HepG2 (cell line): ENCODE data around the gene LTBR. TPM values are rescaled to one million over a fixed set of nuclear protein-coding genes. Genes with fewer than 3 reads are reported as not detected.

ENCODE experiments used
- ARNT2 ChIP-seq: sonication (generic); formaldehyde crosslinking; IDR thresholded peaks from 2 replicates; pipeline ENCODE4 v1.8.0; 2022; ENCODE audit warnings: mild to moderate bottlenecking, low read depth, missing genetic modification reagents, moderate library complexity
- FIP1L1 ChIP-seq: fragments of 200-400 bp; formaldehyde crosslinking; IDR thresholded peaks from 2 replicates; pipeline ENCODE4 v1.6.1; 2018; ENCODE audit warnings: low read depth, mild to moderate bottlenecking, low read length, moderate library complexity, borderline replicate concordance; ENCODE audit not compliant: insufficient read depth
- HMGA1 ChIP-seq: sonication (generic); formaldehyde crosslinking; conservative IDR thresholded peaks from 2 replicates; pipeline ENCODE4 v1.4.0; 2020; ENCODE audit warnings: missing genetic modification reagents
- JUND ChIP-seq: sonication (generic); formaldehyde crosslinking; IDR thresholded peaks from 2 replicates; pipeline ENCODE4 v1.8.0; 2022; ENCODE audit warnings: mild to moderate bottlenecking, missing genetic modification reagents
- KDM1A ChIP-seq: IDR thresholded peaks from 2 replicates; pipeline ENCODE4 v1.6.1; 2016; ENCODE audit warnings: missing compliant biosample characterization
- KDM3A ChIP-seq: IDR thresholded peaks from 2 replicates; pipeline ENCODE4 v1.6.1; 2018; ENCODE audit warnings: low read depth, missing compliant biosample characterization
- MAFF ChIP-seq: IDR thresholded peaks from 2 replicates; pipeline ENCODE4 v1.6.1; 2011; ENCODE audit warnings: low read depth, low read length, improper control_type of control experiment
- MZF1 ChIP-seq: sonication (generic); formaldehyde crosslinking; IDR thresholded peaks from 2 replicates; pipeline ENCODE4 v1.8.1; 2023; ENCODE audit warnings: mild to moderate bottlenecking, missing genetic modification reagents, borderline replicate concordance
- POGZ ChIP-seq: sonication (generic); formaldehyde crosslinking; IDR thresholded peaks from 2 replicates; pipeline ENCODE4 v1.4.0; 2020; ENCODE audit warnings: mild to moderate bottlenecking, missing genetic modification reagents
- RBFOX2 ChIP-seq: fragments of 200-400 bp; formaldehyde crosslinking; IDR thresholded peaks from 2 replicates; pipeline ENCODE4 v1.6.1; 2017; ENCODE audit warnings: low read depth, mild to moderate bottlenecking, low read length
- RFX3 ChIP-seq: IDR thresholded peaks from 2 replicates; pipeline ENCODE4 v1.6.1; 2016; ENCODE audit warnings: missing biosample characterization, missing genetic modification reagents
- SATB2 ChIP-seq: sonication (generic); formaldehyde crosslinking; IDR thresholded peaks from 2 replicates; pipeline ENCODE4 v1.5.0; 2020; ENCODE audit warnings: missing genetic modification reagents
- SRSF4 ChIP-seq: fragments of 200-400 bp; formaldehyde crosslinking; IDR thresholded peaks from one replicate; pipeline ENCODE4 v1.6.1; 2018; ENCODE audit warnings: mild to moderate bottlenecking, low read depth, low read length, moderate library complexity; ENCODE audit not compliant: poor library complexity, severe bottlenecking
- STAG1 ChIP-seq: sonication (generic); formaldehyde crosslinking; IDR thresholded peaks from 2 replicates; pipeline ENCODE4 v1.4.0; 2020; ENCODE audit warnings: missing genetic modification reagents
- TGIF2 ChIP-seq: IDR thresholded peaks from 2 replicates; pipeline ENCODE4 v1.6.1; 2016; ENCODE audit warnings: control low read depth, missing compliant biosample characterization
- THYN1 ChIP-seq: sonication (generic); formaldehyde crosslinking; IDR thresholded peaks from 2 replicates; pipeline ENCODE4 v1.8.1; 2023; ENCODE audit warnings: low read depth, mild to moderate bottlenecking, moderate library complexity, missing genetic modification reagents, borderline replicate concordance
- TRIM24 ChIP-seq: sonication (generic); formaldehyde crosslinking; IDR thresholded peaks from 2 replicates; pipeline ENCODE4 v1.8.0; 2022; ENCODE audit warnings: mild to moderate bottlenecking, missing genetic modification reagents
- ZNF160 ChIP-seq: sonication (generic); formaldehyde crosslinking; IDR thresholded peaks from 2 replicates; pipeline ENCODE4 v1.8.0; 2022; ENCODE audit warnings: mild to moderate bottlenecking, inconsistent platforms, missing genetic modification reagents
- ZNF317 ChIP-seq: sonication (generic); formaldehyde crosslinking; IDR thresholded peaks from 2 replicates; pipeline ENCODE4 v1.5.0; 2020; ENCODE audit warnings: mild to moderate bottlenecking, missing genetic modification reagents
- ZNF33B ChIP-seq: sonication (generic); formaldehyde crosslinking; IDR thresholded peaks from 2 replicates; pipeline ENCODE4 v1.5.1; 2020; ENCODE audit warnings: mild to moderate bottlenecking, missing genetic modification reagents
- ZNF383 ChIP-seq: sonication (generic); formaldehyde crosslinking; IDR thresholded peaks from 2 replicates; pipeline ENCODE4 v1.4.0; 2020; ENCODE audit warnings: missing genetic modification reagents, mild to moderate bottlenecking, borderline replicate concordance
- ZNF451 ChIP-seq: sonication (generic); formaldehyde crosslinking; IDR thresholded peaks from 2 replicates; pipeline ENCODE4 v1.5.0; 2020; ENCODE audit warnings: mild to moderate bottlenecking, missing genetic modification reagents
- ZNF530 ChIP-seq: sonication (generic); formaldehyde crosslinking; IDR thresholded peaks from 2 replicates; pipeline ENCODE4 v1.5.0; 2020; ENCODE audit warnings: low read depth, mild to moderate bottlenecking, missing genetic modification reagents
- ZNF564 ChIP-seq: sonication (generic); formaldehyde crosslinking; IDR thresholded peaks from 2 replicates; pipeline ENCODE4 v1.8.1; 2023; ENCODE audit warnings: mild to moderate bottlenecking, missing genetic modification reagents
- ZNF615 ChIP-seq: sonication (generic); formaldehyde crosslinking; IDR thresholded peaks from 2 replicates; pipeline ENCODE4 v1.5.0; 2020; ENCODE audit warnings: mild to moderate bottlenecking, missing genetic modification reagents, borderline replicate concordance
- ZNF709 ChIP-seq: sonication (generic); formaldehyde crosslinking; IDR thresholded peaks from 2 replicates; pipeline ENCODE4 v1.5.0; 2020; ENCODE audit warnings: mild to moderate bottlenecking, missing genetic modification reagents
- ZNF883 ChIP-seq: sonication (generic); formaldehyde crosslinking; IDR thresholded peaks from 2 replicates; pipeline ENCODE4 v1.5.1; 2020; ENCODE audit warnings: mild to moderate bottlenecking, missing genetic modification reagents; ENCODE audit errors: not compliant biosample characterization
- polyA plus RNA-seq, 8 experiments: library from polyadenylated mRNA; depleted of rRNA in 3 of 8; stranded (reverse) in 7 of 8; unstranded in 1 of 8; fragments of >200 nt; fragmentation: Illumina TruSeq in 4 of 8; extraction: Trizol in 4 of 8; gene quantifications; 2 replicates each; pipeline versions ENCODE4 v1.2.1 to v1.2.3, GENCODE V29; 2011 to 2016; ENCODE audit warnings: low read depth in 4 of 8, missing spikeins in 1 of 8, mixed read lengths in 1 of 8; ENCODE audit not compliant: insufficient read depth in 1 of 8
- total RNA-seq, 5 experiments: library from RNA; depleted of rRNA; stranded (reverse); fragments of >200 nt; fragmentation: Illumina TruSeq; extraction: Trizol; gene quantifications; 2 replicates each; pipeline ENCODE4 v1.2.3, GENCODE V29; 2016; ENCODE audit warnings: low read depth in 1 of 5
- TF ChIP-seq, protein P1 (sequence below): sonication (generic); formaldehyde crosslinking; IDR thresholded peaks from 2 replicates; pipeline ENCODE4 v1.4.0; 2020; ENCODE audit warnings: mild to moderate bottlenecking, missing genetic modification reagents
- TF ChIP-seq, protein P2 (sequence below): sonication (generic); formaldehyde crosslinking; IDR thresholded peaks from 2 replicates; pipeline ENCODE4 v1.4.0; 2020; ENCODE audit warnings: missing genetic modification reagents
- TF ChIP-seq, protein P3 (sequence below): sonication (generic); formaldehyde crosslinking; IDR thresholded peaks from 2 replicates; pipeline ENCODE4 v1.4.0; 2020; ENCODE audit warnings: missing genetic modification reagents

The LTBR gene
- total and polyA plus RNA-seq, 2 of the 13 experiments (the other 11 are each of a cell fraction or from before 2014, with no cell fraction given): 31.4 to 34.8 TPM

DNA sequence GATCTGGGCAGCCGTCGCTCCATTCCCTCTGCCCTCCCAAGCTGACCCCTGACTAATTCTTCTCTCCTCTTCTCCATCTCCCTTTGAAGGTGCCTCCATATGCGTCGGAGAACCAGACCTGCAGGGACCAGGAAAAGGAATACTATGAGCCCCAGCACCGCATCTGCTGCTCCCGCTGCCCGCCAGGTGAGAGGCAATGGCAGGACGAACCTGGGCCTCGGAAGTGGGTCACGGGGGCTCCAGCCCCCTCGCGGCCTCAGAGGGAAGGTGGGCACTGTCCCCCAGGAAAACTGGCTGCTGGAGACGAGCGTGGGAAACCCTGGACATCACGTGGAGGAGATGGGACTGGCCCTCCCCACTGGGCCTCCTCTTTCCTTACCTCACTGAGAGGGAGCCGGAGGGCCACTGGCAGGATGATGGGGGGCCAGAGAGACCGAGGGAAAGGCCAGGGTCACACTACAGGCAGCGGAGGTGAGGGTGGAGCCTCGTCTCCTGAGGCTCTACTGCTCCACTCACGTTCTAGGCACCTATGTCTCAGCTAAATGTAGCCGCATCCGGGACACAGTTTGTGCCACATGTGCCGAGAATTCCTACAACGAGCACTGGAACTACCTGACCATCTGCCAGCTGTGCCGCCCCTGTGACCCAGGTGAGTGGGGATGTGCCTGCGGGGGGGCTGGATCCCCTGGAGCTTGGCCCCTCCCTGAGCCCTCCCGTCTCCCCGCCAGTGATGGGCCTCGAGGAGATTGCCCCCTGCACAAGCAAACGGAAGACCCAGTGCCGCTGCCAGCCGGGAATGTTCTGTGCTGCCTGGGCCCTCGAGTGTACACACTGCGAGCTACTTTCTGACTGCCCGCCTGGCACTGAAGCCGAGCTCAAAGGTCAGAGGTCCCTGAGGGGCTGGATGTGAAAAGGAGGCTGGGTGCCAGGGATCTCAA, 806 bp downstream of the LTBR start (continued):
- TF ChIP-seq ZNF451 (CRISPR knock-in tag) (no peak), TRIM24 (CRISPR knock-in tag) (no peak), STAG1 (no peak), MAFF (no peak), ZNF530 (no peak), ZNF317 (CRISPR knock-in tag) (0 out of 2 replicates have a peak, but pooled peaks have one; percentile 51), MZF1 (CRISPR knock-in tag) (no peak), ZNF33B (no peak), SATB2 (no peak), RBFOX2 (peak; percentile 34; the same call in 1 of the 2 replicates), ZNF160 (CRISPR knock-in tag) (no peak), POGZ (CRISPR knock-in tag) (0 out of 2 replicates have a peak, but pooled peaks have one; percentile 15), SRSF4 (no peak), THYN1 (CRISPR knock-in tag) (no peak), JUND (no peak), ZNF615 (CRISPR knock-in tag) (no peak), FIP1L1 (no peak), ARNT2 (CRISPR knock-in tag) (no peak), KDM1A (no peak), ZNF883 (CRISPR knock-in tag) (no peak), HMGA1 (no peak), KDM3A (CRISPR knock-in tag) (no peak), ZNF709 (no peak), RFX3 (CRISPR knock-in tag) (no peak), TGIF2 (peak; percentile 52; the same call in 1 of the 2 replicates), ZNF564 (no peak), ZNF383 (peak; percentile 93; the same call in 1 of the 2 replicates)
- TF ChIP-seq, protein P1, sequence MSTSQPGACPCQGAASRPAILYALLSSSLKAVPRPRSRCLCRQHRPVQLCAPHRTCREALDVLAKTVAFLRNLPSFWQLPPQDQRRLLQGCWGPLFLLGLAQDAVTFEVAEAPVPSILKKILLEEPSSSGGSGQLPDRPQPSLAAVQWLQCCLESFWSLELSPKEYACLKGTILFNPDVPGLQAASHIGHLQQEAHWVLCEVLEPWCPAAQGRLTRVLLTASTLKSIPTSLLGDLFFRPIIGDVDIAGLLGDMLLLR (CRISPR knock-in tag): peak; percentile 0; the same call in 1 of the 2 replicates
- TF ChIP-seq, protein P2, sequence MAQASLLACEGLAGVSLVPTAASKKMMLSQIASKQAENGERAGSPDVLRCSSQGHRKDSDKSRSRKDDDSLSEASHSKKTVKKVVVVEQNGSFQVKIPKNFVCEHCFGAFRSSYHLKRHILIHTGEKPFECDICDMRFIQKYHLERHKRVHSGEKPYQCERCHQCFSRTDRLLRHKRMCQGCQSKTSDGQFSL (CRISPR knock-in tag): no peak
- TF ChIP-seq, protein P3, sequence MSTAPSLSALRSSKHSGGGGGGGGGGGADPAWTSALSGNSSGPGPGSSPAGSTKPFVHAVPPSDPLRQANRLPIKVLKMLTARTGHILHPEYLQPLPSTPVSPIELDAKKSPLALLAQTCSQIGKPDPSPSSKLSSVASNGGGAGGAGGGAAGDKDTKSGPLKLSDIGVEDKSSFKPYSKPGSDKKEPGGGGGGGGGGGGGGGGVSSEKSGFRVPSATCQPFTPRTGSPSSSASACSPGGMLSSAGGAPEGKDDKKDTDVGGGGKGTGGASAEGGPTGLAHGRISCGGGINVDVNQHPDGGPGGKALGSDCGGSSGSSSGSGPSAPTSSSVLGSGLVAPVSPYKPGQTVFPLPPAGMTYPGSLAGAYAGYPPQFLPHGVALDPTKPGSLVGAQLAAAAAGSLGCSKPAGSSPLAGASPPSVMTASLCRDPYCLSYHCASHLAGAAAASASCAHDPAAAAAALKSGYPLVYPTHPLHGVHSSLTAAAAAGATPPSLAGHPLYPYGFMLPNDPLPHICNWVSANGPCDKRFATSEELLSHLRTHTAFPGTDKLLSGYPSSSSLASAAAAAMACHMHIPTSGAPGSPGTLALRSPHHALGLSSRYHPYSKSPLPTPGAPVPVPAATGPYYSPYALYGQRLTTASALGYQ (CRISPR knock-in tag): no peak
